GM10266 (cell line): ENCODE results near the gene GLMP.

Source experiments
- DNase-seq: peaks from one replicate; pipeline ENCODE4 v3.0.0; 2012; ENCODE audit errors: extremely low spot score
- TF ChIP-seq, protein P1 (sequence below): IDR thresholded peaks from 2 replicates; pipeline ENCODE4 v1.5.1; 2012; ENCODE audit warnings: mild to moderate bottlenecking, low read depth; ENCODE audit not compliant: control insufficient read depth, insufficient read depth; ENCODE audit errors: missing control alignments

GLMP gene

GRCh38 chr1:156303241-156303640, 7.8 kb upstream of the GLMP start:
- TF ChIP-seq, protein P1, sequence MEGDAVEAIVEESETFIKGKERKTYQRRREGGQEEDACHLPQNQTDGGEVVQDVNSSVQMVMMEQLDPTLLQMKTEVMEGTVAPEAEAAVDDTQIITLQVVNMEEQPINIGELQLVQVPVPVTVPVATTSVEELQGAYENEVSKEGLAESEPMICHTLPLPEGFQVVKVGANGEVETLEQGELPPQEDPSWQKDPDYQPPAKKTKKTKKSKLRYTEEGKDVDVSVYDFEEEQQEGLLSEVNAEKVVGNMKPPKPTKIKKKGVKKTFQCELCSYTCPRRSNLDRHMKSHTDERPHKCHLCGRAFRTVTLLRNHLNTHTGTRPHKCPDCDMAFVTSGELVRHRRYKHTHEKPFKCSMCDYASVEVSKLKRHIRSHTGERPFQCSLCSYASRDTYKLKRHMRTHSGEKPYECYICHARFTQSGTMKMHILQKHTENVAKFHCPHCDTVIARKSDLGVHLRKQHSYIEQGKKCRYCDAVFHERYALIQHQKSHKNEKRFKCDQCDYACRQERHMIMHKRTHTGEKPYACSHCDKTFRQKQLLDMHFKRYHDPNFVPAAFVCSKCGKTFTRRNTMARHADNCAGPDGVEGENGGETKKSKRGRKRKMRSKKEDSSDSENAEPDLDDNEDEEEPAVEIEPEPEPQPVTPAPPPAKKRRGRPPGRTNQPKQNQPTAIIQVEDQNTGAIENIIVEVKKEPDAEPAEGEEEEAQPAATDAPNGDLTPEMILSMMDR: no peak
- DNase-seq: no peak

GRCh38 chr1:156298852-156299357, 3.4 kb upstream of the GLMP start, which contains the start of gene VHLL:
TSS of gene VHLL (minus strand) at chr1:156299307. CDS start at chr1:156299189, 118 bp downstream.
- DNase-seq: no peak
- TF ChIP-seq, protein P1: no peak

- DNase-seq: no peak
- TF ChIP-seq, protein P1: no peak
Measured at GRCh38 chr1:156293895-156294294, 1.6 kb downstream of the GLMP start.

DNA sequence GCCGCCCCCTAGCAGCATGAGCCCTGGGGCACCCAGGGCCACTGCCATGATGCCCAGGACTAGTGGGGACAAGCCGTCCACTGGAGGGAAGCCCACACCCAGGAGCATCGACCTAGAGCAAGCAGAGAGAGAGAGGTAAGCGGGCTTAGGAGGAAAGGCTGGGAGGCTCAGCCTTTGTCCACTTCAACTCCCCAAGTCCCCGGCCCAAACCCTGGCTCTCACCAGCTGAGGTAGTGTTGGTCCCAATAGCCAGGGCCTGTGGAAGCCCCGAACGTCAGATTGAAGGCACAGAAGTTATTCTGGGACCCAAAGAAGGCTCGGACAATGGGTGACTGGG, 2.4 kb downstream of the GLMP start:
- TF ChIP-seq, protein P1: no peak
- no peak for DNase-seq

- TF ChIP-seq, protein P1: no peak
- no peak for DNase-seq
Measured at GRCh38 chr1:156291226-156292061, 4.0 kb downstream of the GLMP start.

GRCh38 chr1:156289857-156290256, 5.6 kb downstream of the GLMP start:
- no peak for DNase-seq

More at GRCh38 chr1:156289857-156290256, 5.6 kb downstream of the GLMP start:
- TF ChIP-seq, protein P1: no peak
